H1 (cell line): ENCODE results near the gene PTPN22. TPM values are rescaled to one million over a fixed set of nuclear protein-coding genes. Genes with fewer than 3 reads are reported as not detected.

Experiments
- CHD7 ChIP-seq: fragments of 300-600 bp; sonication (generic); IDR thresholded peaks from 2 replicates; pipeline ENCODE4 v1.7.1; 2012; ENCODE audit warnings: low read length, moderate library complexity, mild to moderate bottlenecking, inconsistent platforms; ENCODE audit not compliant: insufficient replicate concordance
- CREB1 ChIP-seq: IDR thresholded peaks from 2 replicates; pipeline ENCODE4 v1.6.1; 2012; ENCODE audit warnings: inconsistent platforms
- E2F6 ChIP-seq: IDR thresholded peaks from 2 replicates; pipeline ENCODE4 v1.6.1; 2012; ENCODE audit warnings: inconsistent platforms
- EGR1 ChIP-seq: IDR thresholded peaks from 2 replicates; pipeline ENCODE4 v1.6.1; 2011; ENCODE audit warnings: low read depth, low read length, borderline replicate concordance
- POU5F1 ChIP-seq: IDR thresholded peaks from 2 replicates; pipeline ENCODE4 v1.6.1; 2011; ENCODE audit warnings: low read depth, mild to moderate bottlenecking, low read length, moderate library complexity
- polyA plus RNA-seq, 7 experiments: library from polyadenylated mRNA; depleted of rRNA in 3 of 7; stranded (reverse) in 5 of 7; unstranded in 2 of 7; fragments of >200 nt in 5 of 7; fragments of 200-250 nt in 2 of 7; gene quantifications; 1 replicate in 5 of 7; 2 replicates in 1 of 7; 4 replicates in 1 of 7; pipeline versions ENCODE4 v1.2.1 to v1.2.3, GENCODE V29; 2011 to 2013; ENCODE audit warnings: missing spikeins in 2 of 7, mixed read lengths in 2 of 7
- total RNA-seq: library from RNA; stranded (reverse); fragmentation: NEBNext Ultra II Directional; extraction: Animal tissue kit (Norgen Biotek cat#: 25700); gene quantifications from 2 replicates; pipeline ENCODE4 v1.2.1, GENCODE V29; 2021

The PTPN22 gene
- total and polyA plus RNA-seq, 2 of the 8 experiments (the other 6 are each of a cell fraction or from before 2014, with no cell fraction given): not detected

GRCh38 chr1:113768916-113769600 lies 102.5 kb downstream of the PTPN22 start (continued):
- TF ChIP-seq CHD7: no peak
- TF ChIP-seq E2F6: no peak
- TF ChIP-seq CREB1: no peak
- no peak for TF ChIP-seq EGR1
- 0 out of 2 replicates have a peak, but pooled peaks have one; percentile 24 for TF ChIP-seq POU5F1
